IPS-18c (cell line): Measurements from ENCODE around the gene ECE1.
"Not testable (repeated sequence)": the region's sequence is repeated elsewhere in the genome, so short reads cannot be mapped to it uniquely, and the experiment has no call there.

ENCODE experiments used
- H3K4me3 ChIP-seq: 2 replicates; pipeline ENCODE4 v1.7.0; 2013; ENCODE audit warnings: low read depth, mild to moderate bottlenecking, low read length, moderate library complexity; ENCODE audit not compliant: insufficient read depth
- H3K9me3 ChIP-seq: one replicate; pipeline ENCODE4 v1.6.1; 2013; ENCODE audit warnings: mild to moderate bottlenecking, low read length, moderate library complexity; ENCODE audit not compliant: control insufficient read depth, insufficient read depth

ECE1 gene

GRCh38 chr1:21198929-21199328 lies 91.3 kb downstream of the ECE1 start:
- no peak overlapping the region for H3K4me3 ChIP-seq
- no peaks in the 10 kb centered on the region for H3K9me3 ChIP-seq

- Histone ChIP-seq H3K9me3 (no peaks in the 10 kb centered on the region), H3K4me3 (no peak overlapping the region)
Measured at GRCh38 chr1:21192871-21193270, 97.4 kb downstream of the ECE1 start.

- no peak overlapping the region for H3K4me3 ChIP-seq
- H3K9me3 ChIP-seq, result no peaks in the 10 kb centered on the region
Measured at GRCh38 chr1:21192284-21192683, 98.0 kb downstream of the ECE1 start.

- H3K4me3 ChIP-seq, H3K9me3 ChIP-seq: not testable (repeated sequence)
Measured at GRCh38 chr1:21190771-21191170, 99.5 kb downstream of the ECE1 start.

GRCh38 chr1:21189906-21190500 lies 100.3 kb downstream of the ECE1 start:
- H3K4me3 ChIP-seq, result no peak overlapping the region
- H3K9me3 ChIP-seq, result no peaks in the 10 kb centered on the region

GRCh38 chr1:21189421-21189820 lies 100.8 kb downstream of the ECE1 start:
- Histone ChIP-seq H3K4me3 (no peak overlapping the region), H3K9me3 (no peaks in the 10 kb centered on the region)

GRCh38 chr1:21188235-21188634 lies 102.0 kb downstream of the ECE1 start:
- Histone ChIP-seq H3K4me3 (no peak overlapping the region), H3K9me3 (no peaks in the 10 kb centered on the region)

- Histone ChIP-seq H3K9me3 (no peaks in the 10 kb centered on the region), H3K4me3 (no peak overlapping the region)
Measured at GRCh38 chr1:21185221-21185731, 105.0 kb downstream of the ECE1 start.

GRCh38 chr1:21184276-21184675 lies 106.0 kb downstream of the ECE1 start:
- Histone ChIP-seq H3K9me3 (no peaks in the 10 kb centered on the region), H3K4me3 (no peak overlapping the region)

GRCh38 chr1:21182181-21182731 lies 108.0 kb downstream of the ECE1 start:
- H3K4me3 ChIP-seq, result no peak overlapping the region

GRCh38 chr1:21178271-21178670 lies 112.0 kb downstream of the ECE1 start:
- not testable (repeated sequence) for H3K4me3 ChIP-seq

More at GRCh38 chr1:21182181-21182731, 108.0 kb downstream of the ECE1 start:
- no peaks in the 10 kb centered on the region for H3K9me3 ChIP-seq

GRCh38 chr1:21176586-21177555 lies 113.4 kb downstream of the ECE1 start, which contains the start of gene EIF4G3:
Gene EIF4G3 (minus strand): TSS chr1:21176897. CDS start chr1:21002742, 174,155 bp downstream.
- Histone ChIP-seq H3K9me3 (no peaks in the 10 kb centered on the region), H3K4me3 (peak within 1 kb of the TSS; percentile 87)

More at GRCh38 chr1:21178271-21178670, 112.0 kb downstream of the ECE1 start:
- not testable (repeated sequence) for H3K9me3 ChIP-seq

- Histone ChIP-seq H3K9me3 (no peaks in the 10 kb centered on the region), H3K4me3 (peak overlapping the region; percentile 87)
Measured at GRCh38 chr1:21175670-21176581, 114.3 kb downstream of the ECE1 start.

GRCh38 chr1:21175324-21175669 lies 115.0 kb downstream of the ECE1 start:
- Histone ChIP-seq H3K9me3 (no peaks in the 10 kb centered on the region), H3K4me3 (peak overlapping the region; percentile 87)

- Histone ChIP-seq H3K4me3 (peak overlapping the region; percentile 87), H3K9me3 (no peaks in the 10 kb centered on the region)
Measured at GRCh38 chr1:21174654-21175323, 115.5 kb downstream of the ECE1 start.

GRCh38 chr1:21174230-21174629 lies 116.0 kb downstream of the ECE1 start:
- Histone ChIP-seq H3K4me3 (peak overlapping the region; percentile 87; the same call in 1 of the 2 replicates), H3K9me3 (no peaks in the 10 kb centered on the region)
